Hematopoietic multipotent progenitor cell (in vitro differentiated cells): ENCODE data around the gene ACSS2. TPM values are rescaled to one million over a fixed set of nuclear protein-coding genes. Genes with fewer than 3 reads are reported as not detected.
"Not testable (repeated sequence)": the region's sequence is repeated elsewhere in the genome, so short reads cannot be mapped to it uniquely, and the experiment has no call there.

Experiments used
- DNase-seq, 3 donors: peaks; one replicate each; pipeline ENCODE4 v3.0.0-alpha.2; 2011 to 2015; ENCODE audit warnings: low read depth in 2 of 3, low spot score in 2 of 3
- total RNA-seq: library from RNA; depleted of rRNA; stranded (reverse); fragments of >200 nt; gene quantifications from one replicate; pipeline ENCODE4 v1.2.3, GENCODE V29; 2012

The ACSS2 gene
- total RNA-seq, 1 donor: 50.1 TPM

DNA sequence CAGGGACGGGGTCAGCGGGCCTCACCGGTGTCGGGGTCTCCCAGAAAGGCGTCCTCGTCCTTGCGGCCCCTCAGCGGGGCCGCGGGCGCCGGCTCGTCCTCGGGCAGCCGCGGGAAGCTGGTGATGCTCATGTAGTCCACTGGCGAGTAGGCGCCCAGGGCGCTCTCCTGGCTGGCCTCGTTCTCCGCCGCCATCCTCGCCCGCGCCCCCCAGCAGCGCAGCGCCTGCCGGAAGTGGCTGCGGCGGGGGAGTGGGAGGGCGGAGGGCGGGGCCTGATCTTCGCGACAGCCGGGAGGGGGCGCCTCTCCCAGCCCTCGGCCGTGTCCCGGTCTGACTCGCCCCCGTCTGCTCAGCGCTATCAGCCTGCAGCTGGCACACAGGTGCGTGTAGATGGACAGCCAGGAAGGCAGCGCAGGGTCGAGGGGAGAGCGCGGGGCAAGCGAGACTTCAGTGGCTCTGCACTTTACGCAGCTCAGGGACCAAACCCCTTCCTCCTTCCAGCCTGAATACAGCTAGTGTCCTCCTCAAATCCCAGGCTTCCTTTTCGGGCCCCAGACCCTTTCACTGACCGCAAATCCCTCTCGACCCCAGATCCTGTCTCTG lies 3.7 kb upstream of the ACSS2 start, which contains the start of gene GGT7:
GGT7 (minus strand) TSS at position 235 of the 603 bp plus-strand sequence; CDS start at position 194, 41 bp downstream.
- DNase-seq: peak; percentile 70 to 81 (median 79)

DNA sequence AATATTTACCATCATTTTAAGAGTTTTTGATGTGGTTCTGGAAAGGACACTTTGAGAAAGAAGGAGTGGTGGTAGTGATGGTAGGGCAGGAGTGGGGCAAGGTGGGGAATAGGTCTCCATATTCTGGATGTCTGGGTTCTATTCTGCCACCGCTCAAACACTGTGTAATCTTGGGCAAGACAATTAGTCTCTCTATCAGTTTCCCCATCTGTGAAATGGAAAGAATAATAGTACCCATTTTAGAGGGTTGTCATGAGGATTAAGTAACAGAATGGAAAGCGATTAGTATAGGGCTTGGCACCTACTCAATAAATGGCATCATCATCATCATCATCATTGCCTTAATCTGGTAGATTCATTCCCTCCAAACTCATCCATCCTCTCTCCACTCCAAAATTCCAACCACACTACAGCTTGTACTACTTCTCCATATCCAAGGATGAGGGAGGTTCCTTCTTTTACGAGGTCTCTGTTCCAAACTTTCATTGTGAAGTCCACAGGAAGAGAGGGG lies 2.8 kb upstream of the ACSS2 start:
- no peak for DNase-seq

DNA sequence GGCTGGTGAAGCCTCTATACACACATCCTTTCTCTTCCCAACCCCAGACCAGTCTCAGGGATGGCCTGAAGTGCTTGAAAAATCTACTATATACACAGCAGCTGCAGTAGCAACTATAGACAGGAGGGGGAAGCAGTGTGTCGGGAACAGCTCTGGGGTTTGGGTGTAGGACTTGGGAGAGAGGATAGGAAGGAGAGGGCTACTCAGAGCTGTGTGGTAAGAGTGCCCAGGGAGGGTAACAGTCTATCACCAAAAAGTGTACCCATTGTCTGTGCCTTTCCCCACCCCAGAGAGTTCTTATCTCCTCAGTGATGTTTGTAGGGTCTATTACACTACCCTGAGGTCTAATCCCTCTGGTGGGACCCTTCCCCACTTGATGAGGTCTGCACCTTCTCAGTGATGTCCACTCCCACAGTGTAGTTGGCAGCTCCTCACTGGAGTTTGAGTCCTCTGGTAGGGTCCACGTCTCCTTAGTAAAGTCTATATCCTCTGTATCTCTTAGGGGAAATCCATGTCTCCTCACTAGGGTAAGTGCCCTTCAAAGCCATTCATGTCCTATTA lies 2.2 kb upstream of the ACSS2 start:
- DNase-seq: peak in 2 of 3 donors; percentile 63 to 79

DNA sequence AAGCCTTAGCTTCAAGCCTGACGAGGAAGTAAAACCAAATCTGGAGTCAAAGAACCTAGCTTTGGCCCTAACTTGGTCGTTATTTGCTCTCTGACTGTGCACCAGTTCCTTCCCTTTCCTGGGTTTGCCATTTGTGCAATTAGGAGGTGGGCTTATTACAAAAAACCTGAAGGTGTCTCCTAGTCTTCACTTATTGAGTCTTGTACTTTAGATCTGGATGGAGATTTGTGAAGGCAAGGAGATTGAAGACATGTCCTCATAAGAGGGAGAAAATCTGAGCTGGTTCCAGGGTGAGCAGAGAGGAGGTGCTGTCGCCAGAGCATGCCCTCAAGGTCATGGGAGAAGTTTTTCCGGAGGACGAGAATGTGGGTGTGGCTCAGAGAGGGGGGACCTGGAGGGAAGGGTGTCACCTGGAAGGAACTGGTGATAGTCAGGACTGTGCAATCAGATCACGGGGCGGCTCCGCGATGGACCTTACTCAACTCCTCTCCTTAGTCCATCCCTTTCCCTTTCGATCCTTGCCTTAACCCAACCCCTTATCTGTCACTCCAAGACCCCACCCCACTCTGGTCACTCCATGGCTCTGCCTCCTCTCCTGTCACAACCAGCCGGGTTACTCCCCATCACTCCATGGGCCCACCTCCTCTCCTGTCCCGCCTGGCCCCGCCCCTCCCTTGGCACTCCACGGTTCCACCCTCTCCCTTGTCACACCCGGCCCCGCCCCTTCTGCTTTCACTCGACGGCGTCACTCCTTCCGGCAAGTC lies 588 bp upstream of the ACSS2 start:
- peak in 2 of 3 donors; percentile 98 for DNase-seq

DNA sequence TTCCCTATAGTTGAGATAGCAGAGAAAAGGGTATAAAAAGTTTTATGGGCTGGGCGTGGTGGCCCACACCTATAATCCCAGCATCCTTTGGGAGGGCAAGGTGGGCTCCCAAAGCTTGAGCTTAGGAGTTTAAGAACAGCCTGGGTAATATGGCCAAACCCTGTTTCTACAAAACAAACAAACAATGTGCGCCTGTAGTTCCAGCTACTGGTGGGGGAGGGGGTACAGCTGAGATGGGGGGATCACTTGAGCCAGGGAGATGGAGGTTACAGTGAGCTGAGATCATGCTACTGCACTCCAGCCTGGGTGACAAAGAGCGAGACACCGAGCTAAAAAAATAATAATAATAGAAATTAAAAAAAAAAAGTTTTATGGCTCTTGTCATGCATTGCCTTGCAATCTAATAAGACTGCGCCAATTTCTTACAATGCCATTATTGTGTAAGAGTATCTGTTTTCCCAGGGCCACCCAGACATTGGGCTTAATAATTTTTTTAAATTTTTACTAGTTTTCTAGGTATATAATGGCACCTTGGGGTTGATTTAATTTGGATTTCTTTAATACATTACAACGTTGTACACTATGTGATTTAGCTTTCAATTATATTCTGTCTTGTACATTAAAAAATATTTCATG lies 3.9 kb downstream of the ACSS2 start:
- DNase-seq: no peak

DNA sequence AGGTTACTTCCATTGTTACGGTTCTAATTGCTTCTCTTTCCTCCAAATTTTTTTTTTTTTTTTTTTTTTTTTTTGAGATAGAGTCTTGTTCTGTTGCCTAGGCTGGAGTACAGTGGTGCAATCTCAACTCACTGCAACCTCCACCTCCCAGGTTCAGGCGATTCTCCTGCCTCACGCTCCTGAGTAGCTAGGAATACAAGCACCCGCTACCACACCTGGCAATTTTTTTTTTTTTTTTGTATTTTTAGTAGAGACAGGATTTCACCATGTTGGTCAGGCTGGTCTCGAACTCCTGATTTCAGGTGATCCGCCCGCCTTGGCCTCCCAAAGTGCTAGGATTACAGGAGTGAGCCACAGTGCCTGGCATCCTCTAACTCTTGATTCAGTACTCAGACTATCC lies 4.6 kb downstream of the ACSS2 start:
- DNase-seq: not testable (repeated sequence)

DNA sequence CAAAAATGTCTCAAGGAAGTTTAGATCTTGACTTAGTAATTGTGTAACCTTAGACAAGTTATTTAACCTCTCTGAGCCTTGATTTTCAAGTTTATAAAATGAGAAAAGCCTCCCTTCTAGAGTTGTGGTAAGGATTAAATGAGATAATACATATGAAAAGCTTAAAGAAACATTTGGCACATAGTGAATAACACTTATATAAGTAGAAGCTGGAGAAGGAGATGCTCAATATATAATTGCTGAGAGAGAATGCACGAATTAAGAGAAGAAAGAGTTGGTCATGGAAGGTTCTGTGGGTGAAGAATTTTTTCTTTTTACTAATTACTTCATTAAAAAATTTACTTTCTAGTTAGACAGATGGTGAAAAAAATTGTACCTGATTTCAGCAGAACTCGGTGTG lies 5.3 kb downstream of the ACSS2 start:
- DNase-seq: no peak

DNA sequence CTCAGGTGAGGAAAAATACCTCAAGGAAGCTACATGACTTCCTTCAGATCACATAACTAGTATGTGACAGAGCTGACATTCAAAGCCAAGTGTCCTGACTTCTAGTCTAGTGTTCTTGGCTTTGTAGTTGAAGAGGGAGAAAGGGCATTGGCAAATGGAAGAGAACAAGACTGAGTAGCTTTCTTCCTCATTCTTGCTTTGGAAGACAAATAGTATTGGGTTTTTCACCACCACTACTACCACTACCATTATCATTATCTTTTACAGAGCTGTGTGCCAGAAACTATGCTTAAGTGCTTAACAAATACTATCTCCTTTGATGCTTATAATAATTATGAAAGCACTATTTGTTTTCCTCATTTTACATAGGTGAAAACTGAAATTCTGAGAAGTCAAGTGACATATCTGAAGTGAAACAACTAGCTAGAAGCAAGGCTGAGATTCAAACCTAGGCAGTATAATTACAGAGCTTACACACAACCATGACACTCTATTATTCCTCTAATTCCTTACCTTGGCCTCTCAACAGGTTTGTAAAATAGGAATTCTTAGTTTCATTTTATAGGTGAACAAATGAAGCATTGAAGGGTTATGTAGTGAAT lies 6.8 kb downstream of the ACSS2 start:
- no peak for DNase-seq

DNA sequence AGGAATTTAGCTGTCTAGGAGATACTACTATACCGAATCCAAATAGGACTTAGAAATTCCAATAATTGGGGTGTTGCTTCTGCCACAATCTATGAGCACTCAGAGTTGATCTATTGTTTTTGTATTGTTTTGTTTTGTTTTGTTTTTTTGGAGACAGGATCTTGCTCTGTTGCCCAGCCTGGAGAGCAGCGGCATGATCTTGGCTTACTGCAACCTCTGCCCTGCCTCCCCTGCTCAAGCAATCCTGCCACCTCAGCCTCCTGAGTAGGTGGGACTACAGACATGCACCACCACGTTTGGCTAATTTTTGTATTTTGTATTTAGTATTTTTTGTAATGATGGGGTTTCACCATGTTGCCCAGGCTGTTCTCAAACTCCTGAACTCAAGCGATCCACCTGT lies 7.4 kb downstream of the ACSS2 start:
- no peak for DNase-seq

DNA sequence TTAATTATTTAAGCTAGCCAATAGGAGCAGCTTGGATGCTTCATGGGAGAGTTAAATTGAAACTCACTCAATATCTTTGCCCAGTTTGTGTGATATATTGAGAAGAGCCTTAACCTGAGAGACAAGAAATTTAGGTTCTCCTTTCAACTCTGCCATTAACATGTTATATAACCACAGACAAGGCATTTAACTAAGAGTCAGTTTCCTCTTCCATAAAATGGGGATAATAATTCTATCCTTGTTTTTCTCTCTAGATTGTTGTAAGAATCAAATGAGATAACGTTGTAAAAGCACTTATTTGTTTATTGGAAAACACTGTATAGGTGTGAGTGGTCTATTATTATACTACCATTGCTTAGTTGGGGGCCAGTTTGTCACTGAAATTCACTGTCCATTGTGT lies 7.8 kb downstream of the ACSS2 start:
- DNase-seq: no peak

DNA sequence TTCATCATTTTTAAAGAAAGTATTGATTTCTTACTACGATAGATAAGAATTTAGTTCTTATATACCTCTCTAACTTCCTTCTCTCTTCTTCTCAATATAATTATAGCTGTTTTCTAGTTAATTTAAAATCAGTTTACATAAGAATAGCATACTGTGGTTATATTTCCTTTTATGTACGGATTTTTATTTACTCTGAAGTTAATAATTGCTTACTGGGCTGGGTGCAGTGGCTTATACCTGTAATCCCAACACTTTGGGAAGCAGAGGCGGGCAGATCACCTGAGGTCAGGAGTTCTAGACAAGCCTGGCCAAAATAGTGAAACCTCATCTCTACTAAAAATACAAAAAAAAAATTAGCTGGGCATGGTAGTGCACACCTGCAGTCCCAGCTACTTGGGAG lies 9.7 kb downstream of the ACSS2 start:
- no peak for DNase-seq

DNA sequence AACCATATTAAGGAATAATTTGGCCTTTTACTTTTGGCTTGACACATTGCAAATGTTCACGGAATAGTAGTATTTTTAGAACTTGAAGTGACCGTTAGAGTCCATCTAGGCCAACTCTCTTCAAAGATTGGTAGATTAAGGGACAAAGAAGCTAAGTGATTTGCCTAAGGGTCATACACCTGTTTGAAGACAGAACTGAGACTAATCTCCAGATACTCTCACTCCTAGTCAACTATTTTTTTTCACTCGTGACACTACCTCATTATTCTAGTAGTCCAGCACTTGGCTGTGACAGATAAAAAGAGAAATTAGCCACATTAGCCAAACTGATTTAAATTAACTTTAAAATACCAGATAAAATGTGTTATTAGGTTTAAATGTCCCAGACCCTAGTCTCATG lies 10.6 kb downstream of the ACSS2 start:
- no peak for DNase-seq

DNA sequence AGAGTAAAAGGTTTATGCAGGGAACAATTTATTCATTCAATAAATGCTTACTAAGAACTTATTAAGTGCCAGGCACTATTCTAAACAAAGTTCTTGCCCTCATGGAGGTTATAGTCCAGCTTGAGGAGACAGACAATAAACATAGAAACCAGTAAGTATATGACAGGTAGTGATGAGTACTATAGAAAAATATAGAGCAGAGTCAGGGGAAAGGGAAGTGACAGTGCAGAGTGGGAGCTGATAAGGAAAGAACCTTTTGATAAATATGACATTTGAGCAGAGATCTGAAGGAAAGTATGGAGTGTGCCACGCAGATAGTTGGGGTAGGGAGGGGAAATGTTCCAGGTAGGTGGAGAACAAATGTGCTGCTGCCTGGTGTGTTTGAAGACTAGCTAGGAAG lies 12.1 kb downstream of the ACSS2 start:
- DNase-seq: peak in 1 of 3 donors; percentile 22

DNA sequence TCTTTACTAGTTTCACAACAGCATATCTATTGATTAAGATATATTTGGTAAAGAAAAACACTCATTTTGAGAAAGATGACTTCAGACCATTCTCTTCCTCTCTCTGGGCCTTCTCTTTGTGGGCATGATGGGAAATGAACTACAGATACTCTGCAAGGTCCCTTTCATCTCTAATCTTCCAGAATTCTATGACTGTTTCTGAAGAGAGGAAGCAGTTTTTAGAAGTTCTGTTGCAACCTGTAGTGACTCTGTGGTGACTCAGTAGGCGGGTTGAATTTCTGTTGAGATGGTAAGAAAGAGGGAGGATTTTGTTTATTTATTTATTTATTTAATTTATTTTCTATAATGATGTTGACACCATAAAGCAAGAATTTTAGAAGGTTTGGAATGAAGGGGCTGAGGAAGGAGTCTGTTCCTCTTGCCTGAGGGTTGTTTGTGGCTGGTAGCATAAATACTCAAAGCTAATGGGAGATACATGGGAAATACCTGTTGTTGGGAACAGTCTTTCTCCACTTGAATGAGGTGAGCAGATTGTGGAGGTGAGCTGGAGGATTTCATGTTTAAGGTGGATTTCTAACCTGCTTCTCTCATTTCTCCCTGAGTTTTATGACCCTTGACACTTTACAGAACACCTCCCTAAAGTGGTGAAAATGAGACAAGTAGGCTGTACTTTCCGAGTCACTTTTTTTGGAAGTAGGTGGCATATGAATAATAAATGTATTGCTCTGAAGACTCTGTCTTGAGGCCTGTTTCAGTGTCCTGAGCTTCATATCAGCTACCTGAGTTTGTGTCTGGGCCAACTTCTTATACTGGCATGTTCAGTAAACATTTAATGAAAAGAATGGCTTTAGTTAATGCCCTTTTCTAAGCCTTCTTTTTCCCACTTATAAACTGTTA lies 15.0 kb downstream of the ACSS2 start:
- peak in 2 of 3 donors; percentile 18 to 20 for DNase-seq

DNA sequence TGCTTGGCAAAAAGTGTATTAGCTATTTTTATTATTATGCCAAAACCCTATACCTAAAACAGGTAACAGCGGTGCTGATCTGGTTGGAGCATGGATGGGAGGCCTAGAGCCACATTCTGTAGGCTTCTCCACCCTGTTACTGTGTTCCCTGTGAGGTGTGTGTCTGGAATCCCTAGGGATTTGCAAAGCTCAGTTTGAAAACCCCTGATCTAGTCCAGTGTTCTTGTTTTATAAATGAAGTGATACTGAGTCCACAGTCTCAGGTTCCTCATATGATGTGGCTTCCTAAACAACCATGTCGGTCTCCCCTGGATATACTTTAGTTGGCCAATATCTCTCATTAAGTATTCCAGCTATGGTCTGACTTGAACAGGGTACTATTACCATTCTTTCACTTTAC lies 16.3 kb downstream of the ACSS2 start:
- DNase-seq: no peak

DNA sequence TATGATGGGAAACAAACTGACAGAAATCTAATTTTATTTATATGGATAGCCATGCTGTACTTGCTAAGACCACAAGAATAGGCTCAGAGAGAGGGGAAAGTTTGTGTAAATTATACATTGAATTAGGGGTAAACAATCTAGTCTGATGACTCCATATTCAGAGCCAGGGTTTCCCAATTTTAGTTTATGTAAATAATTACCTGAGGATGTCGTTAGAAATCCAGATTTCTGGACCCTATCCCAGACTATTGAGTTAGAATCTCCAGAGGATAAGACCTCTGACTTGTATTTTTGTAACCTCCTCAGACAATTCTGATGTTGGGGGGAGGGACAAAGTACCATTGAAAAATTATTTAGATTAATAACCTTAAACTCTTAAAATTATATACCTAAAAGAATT lies 18.3 kb downstream of the ACSS2 start:
- DNase-seq: no peak

DNA sequence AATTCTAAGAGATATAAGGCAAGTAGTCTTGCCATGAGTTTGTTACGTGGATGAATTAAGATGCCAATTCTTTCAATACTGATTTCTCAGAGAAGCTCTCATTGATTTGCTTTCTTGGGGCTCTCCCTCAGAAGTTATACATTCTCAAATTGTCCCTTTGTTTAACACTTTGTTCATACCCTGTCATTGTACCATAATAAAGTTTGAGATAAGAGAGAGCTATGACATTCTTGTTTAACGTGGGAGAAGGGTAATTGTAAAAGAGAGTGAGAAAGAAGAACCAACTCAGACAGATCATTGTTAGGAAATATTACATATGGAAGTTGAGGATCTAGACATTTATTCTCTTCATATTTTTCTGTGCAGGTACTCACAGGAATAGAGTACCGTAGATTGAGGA lies 19.1 kb downstream of the ACSS2 start:
- no peak for DNase-seq

DNA sequence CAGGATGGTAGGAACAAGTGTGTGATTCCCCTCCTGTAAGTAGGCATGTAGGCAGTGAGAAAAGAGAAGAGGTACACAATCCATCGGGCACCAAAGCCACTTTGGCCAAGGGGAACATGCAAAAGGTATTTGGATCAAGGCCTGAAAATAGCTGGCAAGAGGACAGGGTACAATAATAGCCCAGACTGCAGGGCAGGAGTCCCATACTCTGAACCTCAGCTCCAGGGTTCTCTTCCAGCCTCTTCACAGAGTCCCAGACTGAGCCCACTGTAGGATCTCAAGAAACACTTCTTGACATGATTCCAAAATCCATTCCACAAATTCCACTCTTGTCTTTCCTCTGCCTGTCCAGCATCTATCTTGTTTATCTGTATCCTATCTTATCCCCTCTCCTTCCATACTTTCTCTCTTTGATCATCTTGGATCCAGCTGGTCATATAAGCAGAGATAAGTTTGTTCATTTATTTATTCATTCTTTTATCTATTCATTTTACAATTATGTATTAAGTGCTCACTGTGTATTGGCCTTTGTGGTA lies 19.7 kb downstream of the ACSS2 start:
- no peak for DNase-seq

DNA sequence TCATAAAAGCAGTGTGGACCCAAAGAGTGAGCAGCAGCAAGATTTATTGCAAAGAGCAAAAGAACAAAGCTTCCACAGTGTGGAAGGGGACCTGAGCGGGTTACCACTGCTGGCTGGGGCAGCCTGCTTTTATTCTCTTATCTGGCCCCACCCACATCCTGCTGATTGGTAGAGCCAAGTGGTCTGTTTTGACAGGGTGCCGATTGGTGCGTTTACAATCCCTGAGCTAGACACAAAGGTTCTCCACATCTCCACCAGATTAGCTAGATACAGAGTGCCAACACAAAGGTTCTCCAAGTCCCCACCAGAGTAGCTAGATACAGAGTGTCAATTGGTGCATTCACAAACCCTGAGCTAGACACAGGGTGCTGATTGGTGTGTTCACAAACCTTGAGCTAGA lies 21.7 kb downstream of the ACSS2 start:
- not testable (repeated sequence) for DNase-seq

DNA sequence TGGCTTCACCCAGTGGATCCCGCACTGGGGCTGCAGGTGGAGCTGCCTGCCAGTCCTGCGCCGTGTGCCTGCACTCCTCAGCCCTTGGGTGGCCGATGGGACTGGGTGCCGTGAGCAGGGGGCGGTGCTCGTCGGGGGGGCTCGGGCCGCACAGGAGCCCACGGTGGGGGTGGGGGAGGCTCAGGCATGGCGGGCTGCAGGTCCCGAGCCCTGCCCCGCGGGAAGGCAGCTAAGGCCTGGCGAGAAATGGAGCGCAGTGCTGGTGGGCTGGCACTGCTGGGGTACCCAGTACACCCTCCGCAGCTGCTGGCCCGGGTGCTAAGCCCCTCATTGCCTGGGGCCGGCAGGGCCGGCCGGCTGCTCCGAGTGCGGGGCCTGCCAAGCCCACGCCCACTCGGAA lies 22.3 kb downstream of the ACSS2 start:
- DNase-seq: not testable (repeated sequence)
